ENCODE results near the gene C5orf22. TPM values are rescaled to one million over a fixed set of nuclear protein-coding genes. Genes with fewer than 3 reads are reported as not detected.
"Not testable (repeated sequence)": the region's sequence is repeated elsewhere in the genome, so short reads cannot be mapped to it uniquely, and the experiment has no call there.

Gene C5orf22
- total RNA-seq, 3 donors from 2014 or later, result 34.7 to 37.7 (median 37.2) TPM

- H3K36me3 Mint-ChIP-seq (ENCODE audit: insufficient read depth), result not testable (repeated sequence)
Observed at GRCh38 chr5:31602305-31602704, 70.2 kb downstream of the C5orf22 start.

GRCh38 chr5:31604240-31604639, 72.1 kb downstream of the C5orf22 start:
- DNase-seq, result no peak
- Mint-ChIP-seq H3K4me1 (ENCODE audit: low read depth) (no peaks in the 10 kb centered on the region), H3K9me3 (no peaks in the 10 kb centered on the region), H3K4me3 (no peak overlapping the region), H3K27me3 (ENCODE audit: low read depth) (peaks cover 6% of the 10 kb centered on the region), H3K36me3 (ENCODE audit: insufficient read depth) (no peaks in the 10 kb centered on the region)
- ATAC-seq, result no peak

More at GRCh38 chr5:31602305-31602704, 70.2 kb downstream of the C5orf22 start:
- peaks cover 15% of the 10 kb centered on the region for H3K27me3 Mint-ChIP-seq (ENCODE audit: low read depth)
- H3K9me3 Mint-ChIP-seq; H3K4me1 Mint-ChIP-seq (ENCODE audit: low read depth); ATAC-seq; H3K4me3 Mint-ChIP-seq; DNase-seq: not testable (repeated sequence)

- no peak for ATAC-seq
- H3K4me1 Mint-ChIP-seq (ENCODE audit: low read depth), result no peaks in the 10 kb centered on the region
Observed at GRCh38 chr5:31604644-31605043, 72.5 kb downstream of the C5orf22 start.

More at GRCh38 chr5:31604644-31605043, 72.5 kb downstream of the C5orf22 start:
- Mint-ChIP-seq H3K27me3 (ENCODE audit: low read depth) (peaks cover 6% of the 10 kb centered on the region), H3K36me3 (ENCODE audit: insufficient read depth) (no peaks in the 10 kb centered on the region), H3K4me3 (no peak overlapping the region), H3K9me3 (no peaks in the 10 kb centered on the region)
- no peak for DNase-seq

Other genes starting within 250 kb of the C5orf22 start
- 10 to 100 TPM; 47.7 to 60.8 (median 55.8) TPM for gene DROSHA, start 208 bp upstream of the C5orf22 start, total RNA-seq
- under 1 TPM; 0.03 to 0.24 (median 0.05) TPM for gene PDZD2, start 106.8 kb downstream of the C5orf22 start, total RNA-seq

Data from activated T-cell treated with anti-CD3 and anti-CD28 coated beads, Interleukin-2, amount 50 U/mL, for 4 hours (primary cell).